ENCODE data around the gene ERBB4.

The ERBB4 gene

DNA sequence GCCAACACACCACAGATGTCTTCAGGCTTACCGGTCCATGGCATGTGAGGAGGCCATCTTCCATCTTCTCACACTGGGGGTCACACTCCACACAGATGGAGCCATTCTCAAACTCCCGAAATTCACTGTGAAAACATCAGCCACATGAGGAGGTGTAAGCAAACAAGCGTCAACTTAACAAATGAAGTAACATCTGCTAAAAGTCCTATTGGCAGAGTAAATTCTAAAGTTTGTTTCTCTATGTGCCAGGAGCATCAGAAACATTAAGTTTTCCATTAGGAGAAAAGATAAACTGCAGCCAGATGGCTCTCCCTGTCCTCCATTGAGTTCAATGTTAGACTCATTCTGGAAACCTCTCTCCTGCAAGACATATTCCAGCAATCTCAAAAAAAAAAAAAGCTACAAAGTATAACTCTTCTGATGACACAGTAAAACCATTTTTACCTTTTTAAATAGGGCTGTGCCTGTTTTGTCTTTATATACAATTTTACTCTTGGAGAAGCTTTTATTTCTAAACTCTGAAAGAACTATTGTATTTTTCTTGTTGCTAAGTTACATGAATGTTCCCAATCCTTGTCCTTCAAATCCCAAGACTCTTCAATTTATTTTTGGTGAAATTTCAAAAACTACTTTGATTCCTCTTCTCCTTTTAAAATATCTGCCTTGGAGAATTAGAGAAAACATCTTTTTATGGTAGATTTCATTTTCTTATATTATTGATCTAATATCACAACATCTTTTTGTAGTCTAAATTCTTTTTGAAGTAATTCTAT lies 865.3 kb downstream of the ERBB4 start:
- no peak for DNase-seq (ENCODE audit: low read depth)
- no peak overlapping the region for H3K4me3 ChIP-seq (ENCODE audit: low read length)
- TF ChIP-seq, protein P1, sequence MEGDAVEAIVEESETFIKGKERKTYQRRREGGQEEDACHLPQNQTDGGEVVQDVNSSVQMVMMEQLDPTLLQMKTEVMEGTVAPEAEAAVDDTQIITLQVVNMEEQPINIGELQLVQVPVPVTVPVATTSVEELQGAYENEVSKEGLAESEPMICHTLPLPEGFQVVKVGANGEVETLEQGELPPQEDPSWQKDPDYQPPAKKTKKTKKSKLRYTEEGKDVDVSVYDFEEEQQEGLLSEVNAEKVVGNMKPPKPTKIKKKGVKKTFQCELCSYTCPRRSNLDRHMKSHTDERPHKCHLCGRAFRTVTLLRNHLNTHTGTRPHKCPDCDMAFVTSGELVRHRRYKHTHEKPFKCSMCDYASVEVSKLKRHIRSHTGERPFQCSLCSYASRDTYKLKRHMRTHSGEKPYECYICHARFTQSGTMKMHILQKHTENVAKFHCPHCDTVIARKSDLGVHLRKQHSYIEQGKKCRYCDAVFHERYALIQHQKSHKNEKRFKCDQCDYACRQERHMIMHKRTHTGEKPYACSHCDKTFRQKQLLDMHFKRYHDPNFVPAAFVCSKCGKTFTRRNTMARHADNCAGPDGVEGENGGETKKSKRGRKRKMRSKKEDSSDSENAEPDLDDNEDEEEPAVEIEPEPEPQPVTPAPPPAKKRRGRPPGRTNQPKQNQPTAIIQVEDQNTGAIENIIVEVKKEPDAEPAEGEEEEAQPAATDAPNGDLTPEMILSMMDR (conservative IDR thresholded peaks at IDR 0.05; ENCODE audit: low read length) = no peak

DNA sequence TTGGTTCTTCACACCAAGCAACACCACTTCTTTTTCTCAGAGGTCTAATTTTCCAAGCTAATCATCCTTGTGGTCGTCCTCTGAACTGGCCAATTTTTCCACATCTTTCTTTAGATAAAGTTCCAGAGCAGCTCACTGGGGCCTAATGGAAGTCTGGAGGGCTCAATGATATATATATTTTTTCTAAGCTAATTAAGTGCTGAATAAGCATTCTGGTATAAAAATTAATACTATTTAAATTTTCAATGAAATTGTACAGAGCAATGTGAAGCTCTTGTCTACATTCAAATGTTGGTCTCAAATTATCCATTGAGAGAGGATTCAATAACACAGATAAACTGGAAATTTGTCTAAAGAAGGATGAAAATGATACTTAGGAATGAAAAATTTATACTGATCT lies 866.6 kb downstream of the ERBB4 start:
- H3K4me3 ChIP-seq (ENCODE audit: low read length) = no peak overlapping the region
- no peak for DNase-seq (ENCODE audit: low read depth)
- TF ChIP-seq, protein P1 (conservative IDR thresholded peaks at IDR 0.05; ENCODE audit: low read length) = no peak

DNA sequence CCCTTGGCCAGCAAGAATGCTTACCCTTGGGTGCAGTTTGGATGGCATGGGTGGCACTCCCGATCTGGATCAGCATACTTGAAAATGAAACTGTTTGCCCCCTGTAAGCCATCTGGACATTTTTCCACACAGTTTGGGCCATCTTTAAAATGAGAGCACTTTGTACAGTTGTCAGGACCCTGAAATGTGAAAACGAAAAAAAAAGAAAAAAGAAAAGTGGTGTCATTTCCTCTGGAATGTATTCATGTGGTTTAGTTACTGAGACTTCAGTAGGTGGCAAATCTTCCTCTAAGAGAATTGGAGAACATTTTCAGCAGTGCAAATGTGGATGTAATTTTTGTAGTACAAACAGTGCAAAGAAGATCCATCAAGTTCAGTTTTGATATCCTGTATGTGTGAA lies 873.3 kb downstream of the ERBB4 start:
- TF ChIP-seq, protein P1 (conservative IDR thresholded peaks at IDR 0.05; ENCODE audit: low read length) = no peak
- no peak for DNase-seq (ENCODE audit: low read depth)
- no peak overlapping the region for H3K4me3 ChIP-seq (ENCODE audit: low read length)

GRCh38 chr2:211664321-211664720 lies 874.3 kb downstream of the ERBB4 start:
- no peak for DNase-seq (ENCODE audit: low read depth)
- no peak overlapping the region for H3K4me3 ChIP-seq (ENCODE audit: low read length)
- TF ChIP-seq, protein P1 (conservative IDR thresholded peaks at IDR 0.05; ENCODE audit: low read length) = no peak

DNA sequence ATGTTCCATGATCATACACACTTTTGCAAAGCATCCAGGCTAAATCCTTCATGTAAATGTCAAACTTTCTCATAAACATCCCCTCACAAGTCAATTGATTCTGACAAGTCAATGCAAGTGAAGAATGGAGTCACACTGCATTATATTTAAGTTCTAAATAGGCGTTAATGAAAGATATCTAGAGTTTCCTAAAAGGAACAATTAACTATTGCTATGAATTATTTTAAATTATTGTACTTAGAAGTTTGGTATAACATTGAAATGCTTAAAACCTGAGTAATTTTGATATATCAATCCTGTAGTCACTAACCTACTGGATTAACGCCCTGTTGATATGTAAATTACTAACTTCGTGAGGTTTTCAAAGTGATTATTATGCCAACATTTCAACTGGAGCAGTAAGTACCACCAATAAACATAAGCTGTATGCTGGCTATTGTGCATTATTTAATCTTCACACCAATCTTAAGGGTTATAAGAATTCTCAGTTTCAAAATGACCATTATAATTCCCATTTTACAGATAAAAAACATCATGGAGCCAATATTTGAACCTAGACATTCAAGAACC lies 884.3 kb downstream of the ERBB4 start:
- DNase-seq (ENCODE audit: low read depth) = no peak
- TF ChIP-seq, protein P1 (conservative IDR thresholded peaks at IDR 0.05; ENCODE audit: low read length) = no peak
- no peak overlapping the region for H3K4me3 ChIP-seq (ENCODE audit: low read length)

DNA sequence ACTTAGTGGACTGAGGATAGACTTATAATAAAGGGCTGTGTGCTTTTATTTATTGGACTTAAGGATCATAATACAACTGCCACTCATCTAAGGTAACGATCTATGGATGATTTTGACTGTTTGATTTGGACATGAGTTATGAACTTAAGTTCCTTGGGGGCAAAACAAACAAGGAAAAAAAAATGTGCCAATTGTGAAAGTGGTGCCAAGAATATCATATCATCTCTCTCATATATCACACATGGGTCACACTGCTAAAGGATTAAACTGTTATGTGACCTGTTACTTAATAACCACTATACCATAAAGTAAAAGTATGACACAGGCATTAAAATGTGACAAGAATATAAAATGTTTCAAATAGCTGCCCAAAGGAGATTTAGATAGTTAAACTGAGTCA lies 886.3 kb downstream of the ERBB4 start:
- DNase-seq (ENCODE audit: low read depth) = no peak

More for the DNA sequence above, 886.3 kb downstream of the ERBB4 start:
- TF ChIP-seq, protein P1 (conservative IDR thresholded peaks at IDR 0.05; ENCODE audit: low read length) = no peak
- no peak overlapping the region for H3K4me3 ChIP-seq (ENCODE audit: low read length)
